ENCODE measurements around the gene PRKRIP1. TPM values are rescaled to one million over a fixed set of nuclear protein-coding genes. Genes with fewer than 3 reads are reported as not detected.
A peak's percentile ranks its signal among the peaks of the same experiment; 100 is the strongest.

Gene PRKRIP1
- total RNA-seq, 1 experiment from 2014 or later = 35.2 TPM

DNA sequence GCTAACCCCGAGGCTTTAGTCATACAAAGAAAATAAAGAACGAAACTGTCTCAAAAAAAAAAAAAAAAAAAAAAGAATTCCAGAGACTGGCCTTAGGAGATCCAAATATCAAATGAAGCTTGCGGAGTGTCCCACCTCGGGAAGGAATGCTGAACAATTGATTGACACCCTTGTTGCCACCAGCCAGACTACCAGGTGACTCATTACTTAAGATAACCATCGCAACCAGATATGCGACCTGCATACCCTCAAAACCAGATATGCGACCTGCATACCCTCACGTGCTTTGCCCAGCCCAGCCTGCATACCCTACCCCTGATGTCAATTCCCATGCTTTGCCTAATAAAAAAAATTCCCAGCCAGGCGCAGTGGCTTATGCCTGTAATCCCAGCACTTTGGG lies 2.7 kb upstream of the PRKRIP1 start:
- Mint-ChIP-seq H3K4me3 (ENCODE audit: unreplicated experiment) (peak overlapping the region; percentile 59), H3K4me1 (ENCODE audit: low read depth, unreplicated experiment) (peaks cover 21% of the 10 kb centered on the region), H3K27me3 (ENCODE audit: insufficient read depth, unreplicated experiment) (no peaks in the 10 kb centered on the region), H3K9me3 (ENCODE audit: unreplicated experiment) (no peaks in the 10 kb centered on the region), H3K27ac (ENCODE audit: unreplicated experiment) (peak overlapping the region; percentile 96), H3K36me3 (ENCODE audit: insufficient read depth, unreplicated experiment) (peaks cover 69% of the 10 kb centered on the region)
- peaks cover 27% of the 10 kb centered on the region for H3K4me1 ChIP-seq
- no peaks in the 10 kb centered on the region for H3K27me3 ChIP-seq (replicated peaks; ENCODE audit: control insufficient read depth, insufficient read depth, low read length)
- H3K4me3 ChIP-seq (ENCODE audit: low read depth, low read length) = no peak overlapping the region
- ChIA-PET POLR2A (interaction anchor here (0.7 to 1.2 kb wide), 3 partner anchors 30 to 114 kb away, joined by 4 to 12 read pairs (median 5); no protein-coding TSS in a partner anchor), CTCF (interaction anchor here (0.6 to 1.4 kb wide), 3 partner anchors 19 to 114 kb away, joined by 4 to 5 read pairs (median 4); no protein-coding TSS in a partner anchor)
- H3K36me3 ChIP-seq (ENCODE audit: control insufficient read depth, insufficient read depth, low read length) = 0 out of 2 replicates have a peak, but pooled peaks cover 2% of the 10 kb centered on the region
- TF ChIP-seq, protein P1, sequence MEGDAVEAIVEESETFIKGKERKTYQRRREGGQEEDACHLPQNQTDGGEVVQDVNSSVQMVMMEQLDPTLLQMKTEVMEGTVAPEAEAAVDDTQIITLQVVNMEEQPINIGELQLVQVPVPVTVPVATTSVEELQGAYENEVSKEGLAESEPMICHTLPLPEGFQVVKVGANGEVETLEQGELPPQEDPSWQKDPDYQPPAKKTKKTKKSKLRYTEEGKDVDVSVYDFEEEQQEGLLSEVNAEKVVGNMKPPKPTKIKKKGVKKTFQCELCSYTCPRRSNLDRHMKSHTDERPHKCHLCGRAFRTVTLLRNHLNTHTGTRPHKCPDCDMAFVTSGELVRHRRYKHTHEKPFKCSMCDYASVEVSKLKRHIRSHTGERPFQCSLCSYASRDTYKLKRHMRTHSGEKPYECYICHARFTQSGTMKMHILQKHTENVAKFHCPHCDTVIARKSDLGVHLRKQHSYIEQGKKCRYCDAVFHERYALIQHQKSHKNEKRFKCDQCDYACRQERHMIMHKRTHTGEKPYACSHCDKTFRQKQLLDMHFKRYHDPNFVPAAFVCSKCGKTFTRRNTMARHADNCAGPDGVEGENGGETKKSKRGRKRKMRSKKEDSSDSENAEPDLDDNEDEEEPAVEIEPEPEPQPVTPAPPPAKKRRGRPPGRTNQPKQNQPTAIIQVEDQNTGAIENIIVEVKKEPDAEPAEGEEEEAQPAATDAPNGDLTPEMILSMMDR (IDR thresholded peaks at IDR 0.05; ENCODE audit: insufficient read depth in 1 of 2, low read depth in 1 of 2, low read length in 1 of 2, severe bottlenecking in 1 of 2, unreplicated experiment in 1 of 2) = no peak
- BruUV-seq (replicated peaks) = no TSS peak
- intact Hi-C loops (cut with micrococcal nuclease; ENCODE audit: unreplicated experiment) = loop anchor here (1.0 kb wide), 1 partner anchor 30 kb away; no protein-coding TSS in a partner anchor
- peak; percentile 83 to 90 for DNase-seq
- H3K9me3 ChIP-seq = no peaks in the 10 kb centered on the region; the same call in 1 of the 2 replicates

GRCh38 chr7:102395592-102395872 lies 631 bp upstream of the PRKRIP1 start:
- intact Hi-C loops (cut with micrococcal nuclease; ENCODE audit: unreplicated experiment) = no loop called here
- Histone ChIP-seq H3K27me3 (replicated peaks; ENCODE audit: control insufficient read depth, insufficient read depth, low read length) (no peaks in the 10 kb centered on the region), H3K4me1 (peaks cover 27% of the 10 kb centered on the region), H3K9me3 (no peaks in the 10 kb centered on the region; the same call in 1 of the 2 replicates), H3K4me3 (ENCODE audit: low read depth, low read length) (peak overlapping the region; percentile 90), H3K36me3 (ENCODE audit: control insufficient read depth, insufficient read depth, low read length) (peaks cover 4% of the 10 kb centered on the region; the same call in 1 of the 2 replicates)
- Mint-ChIP-seq H3K36me3 (ENCODE audit: insufficient read depth, unreplicated experiment) (peaks cover 78% of the 10 kb centered on the region), H3K4me1 (ENCODE audit: low read depth, unreplicated experiment) (peaks cover 21% of the 10 kb centered on the region), H3K27me3 (ENCODE audit: insufficient read depth, unreplicated experiment) (no peaks in the 10 kb centered on the region), H3K27ac (ENCODE audit: unreplicated experiment) (peak overlapping the region; percentile 90), H3K4me3 (ENCODE audit: unreplicated experiment) (peak overlapping the region; percentile 90), H3K9me3 (ENCODE audit: unreplicated experiment) (no peaks in the 10 kb centered on the region)
- no TSS peak for BruUV-seq (replicated peaks)
- CTCF ChIA-PET = interaction anchor here (0.6 to 1.5 kb wide), 4 partner anchors 9 to 637 kb away, joined by 3 to 6 read pairs (median 4); no protein-coding TSS in a partner anchor
- TF ChIP-seq, protein P1 (IDR thresholded peaks at IDR 0.05; ENCODE audit: insufficient read depth in 1 of 2, low read depth in 1 of 2, low read length in 1 of 2, severe bottlenecking in 1 of 2, unreplicated experiment in 1 of 2) = no peak
- no peak for DNase-seq
- POLR2A ChIA-PET = interaction anchor here (1.2 to 1.5 kb wide), 4 partner anchors 9 to 69 kb away, joined by 4 to 6 read pairs (median 5); no protein-coding TSS in a partner anchor

GRCh38 chr7:102396710-102397019 lies 502 bp downstream of the PRKRIP1 start:
- H3K36me3 Mint-ChIP-seq (ENCODE audit: insufficient read depth, unreplicated experiment) = peaks cover 83% of the 10 kb centered on the region
- peak overlapping the region; percentile 90 for H3K4me3 Mint-ChIP-seq (ENCODE audit: unreplicated experiment)
- peak overlapping the region; percentile 90 for H3K27ac Mint-ChIP-seq (ENCODE audit: unreplicated experiment)
- ChIA-PET POLR2A (no interaction called here), CTCF (no interaction called here)
- no peaks in the 10 kb centered on the region for H3K27me3 Mint-ChIP-seq (ENCODE audit: insufficient read depth, unreplicated experiment)
- no peaks in the 10 kb centered on the region; the same call in 1 of the 2 replicates for H3K9me3 ChIP-seq
- no peaks in the 10 kb centered on the region for H3K27me3 ChIP-seq (replicated peaks; ENCODE audit: control insufficient read depth, insufficient read depth, low read length)
- peaks cover 27% of the 10 kb centered on the region for H3K4me1 ChIP-seq
- peaks cover 20% of the 10 kb centered on the region for H3K4me1 Mint-ChIP-seq (ENCODE audit: low read depth, unreplicated experiment)
- H3K4me3 ChIP-seq (ENCODE audit: low read depth, low read length) = peak overlapping the region; percentile 90
- DNase-seq = no peak
- BruUV-seq (replicated peaks) = TSS peak; percentile 61
- H3K36me3 ChIP-seq (ENCODE audit: control insufficient read depth, insufficient read depth, low read length) = peaks cover 4% of the 10 kb centered on the region; the same call in 1 of the 2 replicates
- TF ChIP-seq, protein P1 (IDR thresholded peaks at IDR 0.05; ENCODE audit: insufficient read depth in 1 of 2, low read depth in 1 of 2, low read length in 1 of 2, severe bottlenecking in 1 of 2, unreplicated experiment in 1 of 2) = no peak
- no peaks in the 10 kb centered on the region for H3K9me3 Mint-ChIP-seq (ENCODE audit: unreplicated experiment)
- intact Hi-C loops (cut with micrococcal nuclease; ENCODE audit: unreplicated experiment) = no loop called here
